Measurements from ENCODE around the gene HOOK2. TPM values are rescaled to one million over a fixed set of nuclear protein-coding genes. Genes with fewer than 3 reads are reported as not detected.

Gene HOOK2
- total and polyA plus RNA-seq, 9 of the 15 experiments (the other 6 are each of a cell fraction or from before 2014, with no cell fraction given) = 1.3 to 17.2 (median 9.9) TPM

GRCh38 chr19:12794971-12795381, 19.6 kb upstream of the HOOK2 start:
- peaks cover 41% of the 10 kb centered on the region for H3K79me2 ChIP-seq (ENCODE audit: control insufficient read depth, insufficient read depth, low read length)
- CTCF ChIA-PET (ENCODE audit: low intra/inter-chr PET ratio) = interaction anchor here (1.0 to 1.3 kb wide), 2 partner anchors 17 to 19 kb away, joined by 3 to 8 read pairs; partner anchors contain the start of gene HOOK2
- no peak for ATAC-seq
- in situ Hi-C loops (cut with MboI) = loop anchor here (5.0 kb wide), 1 partner anchor 83 kb away; no protein-coding TSS in a partner anchor
- H3K27ac ChIP-seq (ENCODE audit: extremely low read depth, low read depth, low read length) = no peak overlapping the region
- H3K4me1 ChIP-seq (replicated peaks in 1 of 2; ENCODE audit: control insufficient read depth in 2 of 2, insufficient read depth in 2 of 2, low read length in 2 of 2) = peaks cover 27 to 65% of the 10 kb centered on the region in 2 experiments
- no peak overlapping the region for H3K4me2 ChIP-seq (ENCODE audit: insufficient read depth, low read length)
- BruUV-seq (replicated peaks) = no TSS peak
- WGBS (ENCODE audit: insufficient coverage, low coverage, missing lambda C conversion rate) = 89% methylated on average over 9 of the region's 9 CpGs
- H3K9me1 ChIP-seq (ENCODE audit: control insufficient read depth, insufficient read depth, low read length) = no peaks in the 10 kb centered on the region
- no peak for DNase-seq (ENCODE audit: extremely low read depth in 1 of 4, low spot score in 3 of 4)
- H3K4me3 ChIP-seq = no peak overlapping the region
- peaks cover 23% of the 10 kb centered on the region; the same call in 2 of the 3 replicates for H3K36me3 ChIP-seq (ENCODE audit: control insufficient read depth, insufficient read depth, low read length)
- peaks cover 13% of the 10 kb centered on the region; the same call in 1 of the 2 replicates for H4K20me1 ChIP-seq (replicated peaks; ENCODE audit: control insufficient read depth, insufficient read depth, low read length)
- intact Hi-C loops (cut with micrococcal nuclease) = loop anchor here (10.0 kb wide), 1 partner anchor 230 kb away; no protein-coding TSS in a partner anchor
- H3K9me3 ChIP-seq (replicated peaks; ENCODE audit: control insufficient read depth, insufficient read depth, low read depth, low read length) = no peaks in the 10 kb centered on the region
- H2AFZ ChIP-seq (ENCODE audit: low read depth, low read length) = no peak overlapping the region
- TF ChIP-seq RBM14 (IDR thresholded peaks at IDR 0.05; ENCODE audit: borderline replicate concordance, insufficient read depth, low read depth, low read length) = no peak
- no peak for TF ChIP-seq NFIX (CRISPR knock-in tag; IDR thresholded peaks at IDR 0.05; ENCODE audit: low read depth)
- TF ChIP-seq SMAD1 (IDR thresholded peaks at IDR 0.05; ENCODE audit: low read depth, low read length, partially characterized antibody) = no peak
- TF ChIP-seq MYNN (IDR thresholded peaks at IDR 0.05) = no peak
- TF ChIP-seq MYNN (CRISPR knock-in tag; IDR thresholded peaks at IDR 0.05) = no peak
- TF ChIP-seq ZBTB40 (IDR thresholded peaks at IDR 0.05) = no peak
- no peak for TF ChIP-seq ZBTB40 (CRISPR knock-in tag; IDR thresholded peaks at IDR 0.05)
- TF ChIP-seq KDM1A (IDR thresholded peaks at IDR 0.05) = no peak
- TF ChIP-seq KAT2B (IDR thresholded peaks at IDR 0.05; ENCODE audit: low read depth, low read length) = no peak
- no peak for TF ChIP-seq TEAD1 (CRISPR knock-in tag; IDR thresholded peaks at IDR 0.05)
- TF ChIP-seq ZBTB5 (IDR thresholded peaks at IDR 0.05) = no peak
- TF ChIP-seq GATAD2B (IDR thresholded peaks at IDR 0.05; ENCODE audit: borderline replicate concordance) = no peak
- no peaks in the 10 kb centered on the region for H3K27me3 ChIP-seq (ENCODE audit: control insufficient read depth in 2 of 2, insufficient read depth in 2 of 2, low read length in 2 of 2)
- no peak overlapping the region; a peak in 1 of 4 replicates for H3K9ac ChIP-seq (ENCODE audit: insufficient read depth in 1 of 2, low read depth in 2 of 2, low read length in 2 of 2)
- no peak for FAIRE-seq
- POLR2A ChIA-PET = interaction anchor here (0.6 to 2.3 kb wide), 10 partner anchors 11 to 1267 kb away, joined by 3 to 14 read pairs (median 4); partner anchors contain the start of gene RNASEH2A
